WERI-Rb-1 (cell line): Measurements from ENCODE around the gene PTAR1.

Source experiments
- DNase-seq: peaks from one replicate; pipeline ENCODE4 v3.0.0-alpha.2; 2020
- H3K27ac ChIP-seq: fragments of 250-450 bp; sonication (Bioruptor Pico); 2 replicates; pipeline ENCODE4 v1.5.1; 2020; ENCODE audit warnings: mild to moderate bottlenecking, moderate library complexity
- H3K27me3 ChIP-seq: fragments of 250-450 bp; sonication (Bioruptor Pico); 2 replicates; pipeline ENCODE4 v1.5.1; 2021; ENCODE audit warnings: mild to moderate bottlenecking, low read depth, moderate library complexity; ENCODE audit not compliant: insufficient read depth, severe bottlenecking
- H3K36me3 ChIP-seq: fragments of 250-450 bp; sonication (Bioruptor Pico); 2 replicates; pipeline ENCODE4 v1.5.1; 2020; ENCODE audit warnings: mild to moderate bottlenecking, moderate library complexity
- H3K4me3 ChIP-seq: 2 replicates; pipeline ENCODE4 v1.5.1; 2011; ENCODE audit warnings: low read depth, mild to moderate bottlenecking, control low read depth, low read length
- H3K9me3 ChIP-seq: fragments of 250-450 bp; sonication (Bioruptor Pico); 2 replicates; pipeline ENCODE4 v1.5.1; 2021; ENCODE audit warnings: mild to moderate bottlenecking, moderate library complexity; ENCODE audit not compliant: severe bottlenecking
- CTCF ChIP-seq: IDR thresholded peaks from 2 replicates; pipeline ENCODE4 v1.5.1; 2011; ENCODE audit warnings: low read depth, mild to moderate bottlenecking, control low read depth, inconsistent platforms, low read length

Gene PTAR1

GRCh38 chr9:69697475-69697874, 62.3 kb downstream of the PTAR1 start:
- Histone ChIP-seq H3K9me3 (peaks cover 12% of the 10 kb centered on the region), H3K27me3 (no peaks in the 10 kb centered on the region), H3K4me3 (no peak overlapping the region), H3K27ac (no peak overlapping the region), H3K36me3 (no peaks in the 10 kb centered on the region)
- TF ChIP-seq CTCF: no peak
- no peak for DNase-seq

GRCh38 chr9:69696802-69697201, 63.0 kb downstream of the PTAR1 start:
- no peak for TF ChIP-seq CTCF
- H3K4me3 ChIP-seq: no peak overlapping the region
- DNase-seq: no peak
- no peaks in the 10 kb centered on the region for H3K27me3 ChIP-seq
- peaks cover 12% of the 10 kb centered on the region for H3K9me3 ChIP-seq
- H3K36me3 ChIP-seq: no peaks in the 10 kb centered on the region
- H3K27ac ChIP-seq: no peak overlapping the region

- no peak for TF ChIP-seq CTCF
- no peak overlapping the region for H3K27ac ChIP-seq
- no peak for DNase-seq
- no peak overlapping the region for H3K4me3 ChIP-seq
- H3K27me3 ChIP-seq: no peaks in the 10 kb centered on the region
- no peaks in the 10 kb centered on the region for H3K9me3 ChIP-seq
- H3K36me3 ChIP-seq: no peaks in the 10 kb centered on the region
Measured at GRCh38 chr9:69689991-69690538, 69.7 kb downstream of the PTAR1 start.

GRCh38 chr9:69683927-69684326, 75.9 kb downstream of the PTAR1 start:
- H3K4me3 ChIP-seq: no peak overlapping the region
- no peak for TF ChIP-seq CTCF

GRCh38 chr9:69678843-69679538, 80.8 kb downstream of the PTAR1 start:
- Histone ChIP-seq H3K9me3 (peaks cover 3% of the 10 kb centered on the region), H3K27ac (no peak overlapping the region), H3K27me3 (no peaks in the 10 kb centered on the region), H3K4me3 (no peak overlapping the region), H3K36me3 (no peaks in the 10 kb centered on the region)
- no peak for TF ChIP-seq CTCF
- no peak for DNase-seq

More at GRCh38 chr9:69683927-69684326, 75.9 kb downstream of the PTAR1 start:
- H3K27ac ChIP-seq: no peak overlapping the region
- no peaks in the 10 kb centered on the region for H3K27me3 ChIP-seq
- H3K9me3 ChIP-seq: no peaks in the 10 kb centered on the region
- no peak for DNase-seq
- no peaks in the 10 kb centered on the region for H3K36me3 ChIP-seq

DNA sequence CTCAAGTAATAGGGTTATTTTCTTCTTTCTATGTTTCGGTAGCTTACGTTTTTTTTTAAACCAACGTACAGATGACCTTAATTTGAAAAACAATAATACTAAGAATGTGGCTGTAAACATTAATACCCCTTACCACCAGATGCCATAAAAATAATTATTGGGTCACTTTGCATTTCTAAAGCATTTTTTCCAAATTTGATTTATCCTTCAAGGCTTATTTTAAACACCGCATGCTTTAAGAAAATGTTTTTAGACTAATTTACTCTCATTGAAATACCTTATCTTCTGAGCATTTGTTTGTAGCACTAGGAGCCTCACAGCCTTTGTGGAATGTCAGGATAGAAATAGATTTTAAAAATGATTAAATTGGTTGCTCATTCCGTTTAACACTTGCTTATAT, 81.9 kb downstream of the PTAR1 start:
- Histone ChIP-seq H3K27ac (no peak overlapping the region), H3K27me3 (no peaks in the 10 kb centered on the region), H3K36me3 (no peaks in the 10 kb centered on the region), H3K9me3 (peaks cover 3% of the 10 kb centered on the region), H3K4me3 (no peak overlapping the region)
- no peak for TF ChIP-seq CTCF
- DNase-seq: no peak
